ENCODE measurements around the gene FOXI3. TPM values are rescaled to one million over a fixed set of nuclear protein-coding genes. Genes with fewer than 3 reads are reported as not detected.

Gene FOXI3
- total RNA-seq, 1 experiment from 2014 or later, result 0.11 TPM

DNA sequence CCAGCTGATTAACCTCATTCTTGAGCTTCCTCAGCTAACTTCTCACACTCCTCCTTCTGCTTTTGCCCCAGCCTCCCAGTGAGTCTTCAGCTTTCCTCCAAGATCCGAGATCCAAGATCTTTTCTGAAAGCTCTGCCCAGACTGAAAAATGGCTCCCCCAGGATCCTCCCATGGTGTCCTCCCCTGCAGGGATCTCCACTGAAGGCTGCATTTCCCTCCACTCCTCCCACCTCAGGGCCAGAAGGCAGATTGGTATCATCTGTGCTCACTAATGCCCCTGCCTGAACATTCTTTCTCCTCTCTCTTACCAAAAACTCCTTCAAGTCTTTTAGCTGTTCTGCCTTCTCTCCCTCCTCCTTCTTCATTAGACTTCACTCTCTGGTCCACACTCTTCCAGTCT, 6.1 kb upstream of the FOXI3 start:
- no peaks in the 10 kb centered on the region for H3K9me3 ChIP-seq (ENCODE audit: low read depth, low read length, poor library complexity, severe bottlenecking)
- DNase-seq (ENCODE audit: low spot score), result no peak
- H3K4me3 ChIP-seq (ENCODE audit: low read depth, low read length, poor library complexity, severe bottlenecking), result no peak overlapping the region
- no peaks in the 10 kb centered on the region for H3K36me3 ChIP-seq (ENCODE audit: insufficient read depth, low read length, poor library complexity, severe bottlenecking)
- no TSS peak for BruUV-seq (replicated peaks)
- ChIA-PET CTCF (no interaction called here), POLR2A (ENCODE audit: low non-redundant PET) (interaction anchor here (0.7 kb wide), 1 partner anchor 12 kb away, joined by 3 read pairs; no protein-coding TSS in a partner anchor)
- H3K27me3 ChIP-seq (replicated peaks; ENCODE audit: insufficient read depth, low read depth, low read length, poor library complexity), result peaks cover 53% of the 10 kb centered on the region
- intact Hi-C loops (cut with micrococcal nuclease; ENCODE audit: unreplicated experiment), result loop anchor here (10.0 kb wide), 1 partner anchor 264 kb away; no protein-coding TSS in a partner anchor
- H3K4me1 ChIP-seq (ENCODE audit: insufficient read depth, low read length, poor library complexity, severe bottlenecking), result no peaks in the 10 kb centered on the region
- no peak for TF ChIP-seq EZH2 (IDR thresholded peaks at IDR 0.05; ENCODE audit: borderline replicate concordance, low read depth, low read length, poor library complexity, severe bottlenecking)
- TF ChIP-seq, protein P1, sequence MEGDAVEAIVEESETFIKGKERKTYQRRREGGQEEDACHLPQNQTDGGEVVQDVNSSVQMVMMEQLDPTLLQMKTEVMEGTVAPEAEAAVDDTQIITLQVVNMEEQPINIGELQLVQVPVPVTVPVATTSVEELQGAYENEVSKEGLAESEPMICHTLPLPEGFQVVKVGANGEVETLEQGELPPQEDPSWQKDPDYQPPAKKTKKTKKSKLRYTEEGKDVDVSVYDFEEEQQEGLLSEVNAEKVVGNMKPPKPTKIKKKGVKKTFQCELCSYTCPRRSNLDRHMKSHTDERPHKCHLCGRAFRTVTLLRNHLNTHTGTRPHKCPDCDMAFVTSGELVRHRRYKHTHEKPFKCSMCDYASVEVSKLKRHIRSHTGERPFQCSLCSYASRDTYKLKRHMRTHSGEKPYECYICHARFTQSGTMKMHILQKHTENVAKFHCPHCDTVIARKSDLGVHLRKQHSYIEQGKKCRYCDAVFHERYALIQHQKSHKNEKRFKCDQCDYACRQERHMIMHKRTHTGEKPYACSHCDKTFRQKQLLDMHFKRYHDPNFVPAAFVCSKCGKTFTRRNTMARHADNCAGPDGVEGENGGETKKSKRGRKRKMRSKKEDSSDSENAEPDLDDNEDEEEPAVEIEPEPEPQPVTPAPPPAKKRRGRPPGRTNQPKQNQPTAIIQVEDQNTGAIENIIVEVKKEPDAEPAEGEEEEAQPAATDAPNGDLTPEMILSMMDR (conservative IDR thresholded peaks at IDR 0.05; ENCODE audit: low read depth, low read length), result no peak
- no peak overlapping the region for H3K27ac ChIP-seq (ENCODE audit: low read depth, low read length, poor library complexity, severe bottlenecking)

DNA sequence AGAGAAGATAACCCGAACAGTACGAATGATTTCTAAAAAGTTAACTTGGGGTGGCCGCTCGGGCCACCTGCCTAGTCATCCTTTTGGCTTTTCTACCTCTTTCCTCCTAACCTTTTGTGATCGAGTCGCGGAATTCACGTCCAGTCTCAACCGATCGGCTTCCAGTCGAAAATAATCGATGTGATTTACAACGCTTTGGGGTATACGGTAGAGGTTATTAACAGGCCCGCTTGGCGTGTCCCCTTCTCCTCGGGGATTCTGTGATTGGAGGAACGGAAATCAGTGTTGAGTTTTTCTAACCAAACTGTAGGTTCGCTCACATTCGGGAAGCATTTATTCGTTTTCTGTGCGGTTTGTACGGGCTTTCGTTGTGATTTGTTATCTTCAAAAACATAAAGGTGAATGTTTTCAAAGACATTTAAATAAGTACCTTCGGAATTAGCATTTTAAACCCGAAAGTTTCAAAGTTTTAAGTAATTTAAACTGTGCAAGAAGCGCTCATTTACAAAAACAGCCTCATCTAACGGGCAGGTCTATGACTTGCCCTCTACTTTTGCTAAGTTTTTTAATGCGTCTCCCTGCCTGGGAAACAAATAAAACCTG, 588 bp upstream of the FOXI3 start:
- CTCF ChIA-PET, result no interaction called here
- no peak overlapping the region for H3K27ac ChIP-seq (ENCODE audit: low read depth, low read length, poor library complexity, severe bottlenecking)
- H3K36me3 ChIP-seq (ENCODE audit: insufficient read depth, low read length, poor library complexity, severe bottlenecking), result no peaks in the 10 kb centered on the region
- intact Hi-C loops (cut with micrococcal nuclease; ENCODE audit: unreplicated experiment), result loop anchor here (10.0 kb wide), 1 partner anchor 258 kb away; no protein-coding TSS in a partner anchor
- H3K9me3 ChIP-seq (ENCODE audit: low read depth, low read length, poor library complexity, severe bottlenecking), result no peaks in the 10 kb centered on the region
- POLR2A ChIA-PET (ENCODE audit: low non-redundant PET), result no interaction called here
- no peak for DNase-seq (ENCODE audit: low spot score)
- no peak overlapping the region for H3K4me3 ChIP-seq (ENCODE audit: low read depth, low read length, poor library complexity, severe bottlenecking)
- no TSS peak for BruUV-seq (replicated peaks)
- no peaks in the 10 kb centered on the region for H3K4me1 ChIP-seq (ENCODE audit: insufficient read depth, low read length, poor library complexity, severe bottlenecking)
- H3K27me3 ChIP-seq (replicated peaks; ENCODE audit: insufficient read depth, low read depth, low read length, poor library complexity), result peaks cover 93% of the 10 kb centered on the region
- TF ChIP-seq EZH2 (IDR thresholded peaks at IDR 0.05; ENCODE audit: borderline replicate concordance, low read depth, low read length, poor library complexity, severe bottlenecking), result peak; percentile 98
- TF ChIP-seq, protein P1 (conservative IDR thresholded peaks at IDR 0.05; ENCODE audit: low read depth, low read length), result no peak

GRCh38 chr2:88451811-88452564, 505 bp downstream of the FOXI3 start:
- Histone ChIP-seq H3K4me1 (ENCODE audit: insufficient read depth, low read length, poor library complexity, severe bottlenecking) (no peaks in the 10 kb centered on the region), H3K9me3 (ENCODE audit: low read depth, low read length, poor library complexity, severe bottlenecking) (no peaks in the 10 kb centered on the region), H3K4me3 (ENCODE audit: low read depth, low read length, poor library complexity, severe bottlenecking) (no peak overlapping the region), H3K27ac (ENCODE audit: low read depth, low read length, poor library complexity, severe bottlenecking) (no peak overlapping the region), H3K36me3 (ENCODE audit: insufficient read depth, low read length, poor library complexity, severe bottlenecking) (no peaks in the 10 kb centered on the region), H3K27me3 (replicated peaks; ENCODE audit: insufficient read depth, low read depth, low read length, poor library complexity) (peaks cover 92% of the 10 kb centered on the region)
- no peak for DNase-seq (ENCODE audit: low spot score)
- CTCF ChIA-PET, result no interaction called here
- BruUV-seq (replicated peaks), result no TSS peak
- TF ChIP-seq EZH2 (IDR thresholded peaks at IDR 0.05; ENCODE audit: borderline replicate concordance, low read depth, low read length, poor library complexity, severe bottlenecking), result peak; percentile 92
- TF ChIP-seq, protein P1 (conservative IDR thresholded peaks at IDR 0.05; ENCODE audit: low read depth, low read length), result no peak
- POLR2A ChIA-PET (ENCODE audit: low non-redundant PET), result no interaction called here
- intact Hi-C loops (cut with micrococcal nuclease; ENCODE audit: unreplicated experiment), result loop anchor here (10.0 kb wide), 1 partner anchor 257 kb away; no protein-coding TSS in a partner anchor

Data from A673 (cell line).